NT2/D1 (cell line): ENCODE results near the gene JMJD8.

ENCODE experiments used
- SUZ12 ChIP-seq: IDR thresholded peaks from 2 replicates; pipeline ENCODE4 v1.6.1; 2011; ENCODE audit not compliant: insufficient read length, insufficient read depth; ENCODE audit errors: extremely low read depth
- YY1 ChIP-seq: IDR thresholded peaks from 2 replicates; pipeline ENCODE4 v1.6.1; 2011; ENCODE audit not compliant: insufficient read length, insufficient read depth
- ZNF274 ChIP-seq: IDR thresholded peaks from 2 replicates; pipeline ENCODE4 v1.6.1; 2011; ENCODE audit warnings: mild to moderate bottlenecking, low read depth, low read length

GRCh38 chr16:720990-721764 lies 37.0 kb upstream of the JMJD8 start, which contains the start of gene ANTKMT:
- no peak for TF ChIP-seq YY1
- no peak for TF ChIP-seq SUZ12
- no peak for TF ChIP-seq ZNF274
